Measurements from ENCODE around the gene AP5B1. TPM values are rescaled to one million over a fixed set of nuclear protein-coding genes. Genes with fewer than 3 reads are reported as not detected.

Gene AP5B1
- total and polyA plus RNA-seq, 2 of the 8 experiments (the other 6 are each of a cell fraction or from before 2014, with no cell fraction given) = 7.6 to 10.0 TPM

- no peak for TF ChIP-seq RFX5 (IDR thresholded peaks at IDR 0.05; ENCODE audit: borderline replicate concordance, low read depth, low read length)
- no peak for TF ChIP-seq CREB1 (IDR thresholded peaks at IDR 0.05)
- no peak for TF ChIP-seq KDM5A (IDR thresholded peaks at IDR 0.05; ENCODE audit: low read length)
Observed at GRCh38 chr11:65803797-65804492, 23.2 kb upstream of the AP5B1 start (continued).
